ENCODE measurements around the gene RGS7BP.
"Not testable (repeated sequence)": the region's sequence is repeated elsewhere in the genome, so short reads cannot be mapped to it uniquely, and the experiment has no call there.

Gene RGS7BP

DNA sequence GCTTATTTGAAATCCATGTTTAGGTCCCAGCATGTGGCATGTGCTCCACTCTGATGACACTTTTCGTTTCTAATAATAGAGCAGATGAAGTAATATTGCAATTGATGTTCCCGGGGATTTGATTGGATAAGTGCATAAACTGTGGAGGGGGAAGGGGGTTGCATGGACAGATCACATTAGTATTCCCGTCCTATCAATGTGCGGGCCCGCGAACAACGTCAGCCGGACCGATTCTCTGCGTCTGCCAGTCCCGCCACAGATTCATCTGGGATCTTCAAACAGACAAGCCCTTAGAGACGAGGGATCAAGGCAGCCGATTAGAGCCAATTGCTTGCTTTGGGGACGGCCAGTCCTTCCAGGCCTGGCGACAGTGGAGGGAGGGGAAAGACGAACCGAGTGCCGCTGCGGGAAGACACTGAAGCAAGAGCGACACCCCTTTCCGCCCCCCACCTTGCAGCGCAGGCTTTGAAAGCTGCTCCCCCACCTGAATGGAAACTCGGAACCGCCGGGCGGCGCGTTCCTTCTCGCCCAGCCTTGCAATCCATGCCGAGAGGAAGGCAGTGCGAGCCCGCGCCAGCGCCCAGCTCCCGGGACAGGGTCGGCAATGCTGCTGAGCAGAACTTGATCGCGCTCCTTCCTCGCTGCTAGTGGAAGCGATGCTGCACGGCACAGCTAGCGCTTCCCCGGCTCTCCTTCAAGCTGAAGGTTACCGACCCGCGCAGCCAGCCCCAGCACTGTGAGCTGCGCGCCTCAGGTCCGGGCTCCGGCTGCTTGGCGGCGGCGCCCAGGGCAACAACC, at the start of gene RGS7BP:
TSS of gene RGS7BP (plus strand) at position 247 of the 798 bp plus-strand sequence. CDS start 610 bp downstream, outside the sequence.
- DNase-seq, result no peak

DNA sequence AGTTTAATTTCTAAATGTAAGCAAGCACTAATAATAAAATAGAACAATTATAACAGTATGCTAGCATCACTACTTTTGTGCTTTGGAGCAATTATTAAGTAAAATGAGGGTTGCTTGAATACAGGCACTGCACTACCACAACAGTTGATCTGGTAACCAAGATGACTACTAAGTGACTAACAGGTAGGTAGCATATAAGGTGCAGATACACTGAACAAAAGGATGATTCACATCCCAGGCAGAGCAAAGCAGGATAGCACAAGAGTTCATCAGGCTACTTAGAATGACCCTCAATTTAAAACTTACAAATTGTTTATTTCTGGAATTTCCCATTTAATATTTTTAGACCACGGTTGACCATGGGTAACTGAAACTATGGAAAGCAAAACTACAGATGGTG, 48.0 kb upstream of the RGS7BP start:
- DNase-seq, result no peak

DNA sequence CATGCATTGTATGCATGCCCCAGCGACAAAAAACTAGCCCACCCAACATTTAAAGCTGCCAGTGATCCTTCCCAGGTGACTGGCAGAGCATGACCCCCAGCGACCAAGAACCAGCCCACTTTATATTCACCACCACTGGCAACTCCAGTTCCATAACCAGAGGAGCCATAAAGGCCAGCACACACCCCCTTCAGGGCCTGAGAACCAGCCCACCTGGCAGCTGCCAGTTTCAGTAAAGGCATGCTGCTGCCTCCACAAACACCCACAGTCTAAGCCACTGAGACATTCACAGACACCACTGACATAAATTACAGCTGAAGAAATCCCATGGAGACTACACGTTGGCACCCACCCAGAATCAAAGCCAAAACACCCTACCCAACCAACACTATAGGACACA, 46.9 kb upstream of the RGS7BP start:
- no peak for DNase-seq

DNA sequence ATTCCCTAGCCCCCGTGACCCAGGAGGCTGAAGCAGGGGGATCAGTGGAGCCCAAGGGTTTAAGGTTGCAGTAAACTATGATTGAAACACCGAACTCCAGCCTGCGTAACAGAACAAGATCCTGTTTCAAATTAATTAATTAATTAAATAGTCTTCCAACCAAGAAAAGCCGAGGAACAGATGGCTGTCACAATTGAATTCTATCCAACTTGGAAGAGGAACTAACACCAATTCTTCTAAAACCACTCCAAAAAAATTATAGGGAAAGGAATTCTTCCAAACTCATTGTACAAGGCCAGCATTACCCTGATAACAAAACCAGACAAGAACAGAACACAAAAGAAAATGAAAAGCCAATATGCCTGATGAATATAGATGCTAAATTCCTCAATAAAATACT, 43.4 kb upstream of the RGS7BP start:
- no peak for DNase-seq

DNA sequence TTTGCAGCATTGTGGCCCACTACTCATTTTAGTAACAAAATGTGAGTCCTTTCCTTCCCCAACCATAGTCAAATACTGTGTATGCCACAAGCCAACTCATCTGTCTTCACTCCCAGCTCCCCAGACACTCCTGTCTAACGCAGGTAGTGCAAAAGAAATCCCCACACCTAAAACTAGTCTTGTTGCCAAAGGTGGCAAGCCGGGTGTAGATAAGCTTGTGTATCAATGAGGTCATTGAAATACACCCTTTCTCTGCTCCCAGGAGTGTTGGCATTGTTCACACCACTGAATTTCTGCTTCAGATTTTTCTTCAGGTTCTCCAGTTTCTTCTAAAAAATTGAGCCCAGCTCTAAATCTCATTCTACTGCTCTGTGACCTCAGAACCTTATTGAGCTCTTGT, 19.7 kb upstream of the RGS7BP start:
- DNase-seq, result no peak

DNA sequence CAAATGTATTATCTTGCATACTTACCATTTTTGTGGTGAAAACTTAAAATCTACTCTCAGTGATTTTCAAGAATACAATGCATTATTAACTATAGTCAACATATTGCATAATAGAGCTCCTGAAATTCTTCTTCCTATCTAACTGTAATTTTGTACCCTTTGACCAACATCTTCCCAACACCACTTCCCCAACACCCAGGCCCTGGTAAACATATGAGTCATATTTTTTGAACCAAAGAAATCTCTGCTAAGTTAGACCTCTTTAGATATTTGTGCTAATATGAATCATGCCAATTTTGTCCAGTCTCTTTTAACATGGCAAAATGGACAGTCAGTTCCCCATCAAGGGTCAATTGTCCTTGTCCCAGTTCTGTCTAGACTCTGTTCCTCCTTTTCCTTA, 18.5 kb upstream of the RGS7BP start:
- DNase-seq, result no peak

DNA sequence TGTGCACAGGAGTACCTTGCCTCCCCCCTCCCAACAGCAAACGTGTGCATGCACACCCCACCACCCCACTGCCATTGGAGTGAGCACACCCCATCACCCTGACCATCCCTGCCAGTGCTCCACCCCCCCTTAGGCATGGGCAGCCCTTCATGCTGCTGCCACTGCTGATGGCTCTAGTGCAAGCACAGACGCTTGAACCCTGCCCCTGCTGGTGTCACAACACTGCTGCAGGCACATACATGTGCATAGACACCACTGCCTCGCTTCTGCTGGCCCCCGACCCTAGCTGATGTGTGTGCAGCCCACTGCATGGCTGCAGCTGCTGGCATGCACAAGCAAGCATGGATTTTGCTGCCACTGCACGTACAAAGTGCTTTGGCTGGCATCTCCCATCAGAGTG, 16.0 kb upstream of the RGS7BP start:
- DNase-seq, result no peak

DNA sequence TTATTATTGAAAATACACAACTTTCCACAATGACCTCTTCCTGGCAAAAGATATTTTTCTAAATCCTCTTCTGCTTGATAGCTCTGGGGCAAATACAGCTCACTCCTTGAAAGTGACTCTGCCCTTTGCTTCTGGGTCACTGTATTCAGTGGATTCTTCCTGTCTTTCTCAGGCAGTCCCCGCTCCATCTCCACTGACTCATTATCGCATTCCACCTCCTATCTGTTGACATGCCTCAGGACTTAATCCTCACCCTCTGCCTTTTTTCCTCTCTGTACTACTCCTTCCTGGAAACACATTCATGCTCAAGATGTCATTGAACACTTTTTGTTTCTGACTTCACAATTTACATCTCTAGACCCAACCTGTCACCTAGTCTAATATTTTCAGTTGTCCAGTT, 8.4 kb upstream of the RGS7BP start:
- no peak for DNase-seq

DNA sequence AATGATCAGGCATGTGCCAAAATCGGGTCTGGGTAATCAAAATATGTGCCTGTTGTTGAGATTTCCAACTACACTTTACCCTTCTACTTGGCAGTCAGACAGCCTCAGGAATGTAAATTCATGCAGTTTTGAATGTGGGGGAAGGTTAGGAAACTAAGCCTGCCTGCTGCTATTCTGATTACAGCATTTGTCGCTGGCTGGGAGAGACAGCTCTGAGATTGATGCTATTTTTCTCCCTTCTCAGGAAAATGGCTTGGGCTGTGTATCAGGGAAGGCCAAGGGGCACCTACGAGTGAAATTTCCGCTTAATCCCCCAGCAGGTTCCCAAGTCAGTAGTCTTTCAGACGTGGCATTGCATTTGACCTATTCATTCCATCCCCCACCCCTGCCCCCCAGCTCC, 3.6 kb upstream of the RGS7BP start:
- DNase-seq, result no peak

DNA sequence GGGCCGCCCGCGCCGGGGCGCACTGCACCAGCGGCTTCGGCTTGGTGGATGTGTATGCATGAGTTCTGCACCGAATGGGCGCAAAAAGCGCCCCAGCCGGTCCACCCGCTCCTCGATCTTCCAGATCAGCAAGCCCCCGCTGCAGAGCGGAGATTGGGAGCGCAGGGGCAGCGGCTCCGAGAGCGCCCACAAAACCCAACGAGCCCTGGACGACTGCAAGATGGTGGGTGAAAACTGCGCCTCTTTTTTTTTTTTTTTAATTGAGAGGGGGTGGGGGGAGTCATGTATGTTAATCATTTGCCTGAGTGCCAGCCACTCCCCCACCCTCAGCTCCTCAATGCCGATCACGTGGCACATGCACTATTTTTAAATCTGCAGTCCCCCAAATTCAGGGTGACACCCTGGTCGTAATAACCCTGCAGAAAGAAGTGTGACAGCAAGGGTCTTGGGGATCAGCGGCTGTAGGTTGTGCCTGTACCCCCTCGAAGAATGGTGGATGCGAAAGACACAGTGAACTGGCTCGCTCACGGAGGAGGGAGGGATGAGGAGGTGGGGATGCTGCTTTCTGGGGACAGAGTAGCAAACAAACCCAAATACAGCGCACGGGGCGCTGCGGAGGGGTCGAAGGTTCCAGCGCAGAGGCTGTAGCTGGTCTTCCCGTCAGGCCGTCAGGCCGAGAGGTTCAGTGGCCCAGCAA, 900 bp downstream of the RGS7BP start:
- DNase-seq, result no peak

DNA sequence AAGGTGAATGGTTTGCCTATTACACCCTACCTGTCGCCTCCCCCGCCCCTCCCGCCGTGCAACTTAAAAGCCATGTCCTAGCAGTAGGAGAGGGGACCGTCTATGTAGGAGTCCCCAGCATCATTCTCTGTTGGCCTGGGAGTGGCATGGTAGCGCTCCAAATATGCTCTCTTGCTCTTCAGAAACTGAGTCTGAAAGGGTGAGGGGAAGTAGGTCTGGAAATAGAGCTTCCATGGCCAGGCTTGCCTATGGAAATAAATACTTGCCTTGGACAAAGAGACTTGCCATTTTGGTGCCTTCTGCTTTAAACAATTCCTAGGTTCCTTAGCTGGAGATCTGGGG, 1.4 kb downstream of the RGS7BP start:
- DNase-seq, result no peak

DNA sequence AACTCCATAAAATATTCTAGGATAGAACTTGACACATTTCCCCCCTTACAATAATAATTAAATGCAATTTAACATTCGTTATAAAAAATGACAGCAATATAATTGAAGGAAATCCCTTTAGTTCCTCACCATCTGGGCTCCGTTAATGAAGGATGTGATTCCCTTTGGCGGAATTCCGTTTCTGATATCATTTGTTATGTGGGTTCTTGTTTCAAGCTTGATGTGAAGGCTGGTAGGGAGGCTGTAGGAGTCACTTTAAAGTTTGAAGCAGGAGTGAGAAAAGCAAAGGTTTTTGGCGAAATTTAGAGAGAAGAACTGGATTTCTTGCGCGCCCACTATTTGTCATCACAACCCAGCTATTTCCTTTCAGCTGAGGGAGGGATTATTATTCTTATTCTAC, 4.0 kb downstream of the RGS7BP start:
- DNase-seq, result no peak

DNA sequence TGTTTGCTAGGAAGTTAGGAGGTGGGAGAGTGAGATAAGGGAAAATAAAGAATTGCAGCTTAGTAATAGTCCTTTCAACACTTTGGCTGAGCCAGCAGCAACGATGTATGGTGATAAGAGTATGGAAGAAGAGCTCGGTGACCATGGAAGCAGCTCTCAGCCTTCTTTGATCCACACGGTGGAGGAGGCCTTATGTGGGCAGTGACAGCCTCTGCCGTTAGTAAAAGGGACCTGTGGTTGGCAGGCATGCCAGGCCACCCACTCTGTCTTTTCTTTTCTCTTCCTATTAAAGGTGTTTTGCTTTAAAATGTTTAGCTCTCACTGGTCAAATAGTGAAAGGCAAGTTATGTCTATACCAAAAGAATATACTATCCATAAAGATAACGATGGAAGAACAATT, 7.7 kb downstream of the RGS7BP start:
- DNase-seq, result no peak

DNA sequence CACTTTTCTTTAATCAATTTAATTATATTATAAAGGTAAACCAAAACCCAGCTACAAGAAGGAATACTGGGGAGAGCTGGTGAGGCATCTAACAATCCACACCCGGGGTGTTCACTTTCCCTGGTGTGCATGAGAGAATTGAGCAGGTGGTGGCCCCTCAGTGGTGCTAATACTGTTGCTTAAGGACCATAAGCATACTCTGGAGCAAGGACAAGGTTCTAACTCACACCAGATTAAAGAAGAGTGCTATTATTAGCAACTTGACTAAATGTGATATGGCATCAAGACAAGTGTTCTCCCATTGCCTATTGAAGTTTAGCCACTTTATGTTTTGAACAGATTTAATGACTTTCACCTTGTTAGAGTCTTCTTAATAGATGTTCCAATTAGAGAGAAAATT, 8.8 kb downstream of the RGS7BP start:
- DNase-seq, result no peak

DNA sequence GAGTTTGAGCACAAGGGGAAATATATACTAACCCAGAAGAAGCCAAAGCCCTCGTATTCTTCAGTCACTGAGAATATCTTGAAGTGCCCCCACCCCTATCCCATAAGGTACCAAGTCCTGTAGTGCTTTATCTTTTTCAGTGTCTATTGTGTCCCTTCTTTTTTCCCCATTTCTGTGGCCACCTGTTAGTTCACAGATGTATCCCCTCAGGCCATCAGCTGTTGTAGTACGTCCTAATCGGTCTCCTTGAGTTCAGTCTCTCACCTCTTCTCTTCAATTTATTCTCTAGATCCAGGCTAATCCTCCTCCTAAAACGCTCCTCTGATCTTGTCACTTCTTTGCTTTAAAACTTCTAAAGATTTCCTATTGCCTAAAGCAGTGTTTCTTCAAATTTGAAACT, 10.4 kb downstream of the RGS7BP start:
- DNase-seq, result no peak

DNA sequence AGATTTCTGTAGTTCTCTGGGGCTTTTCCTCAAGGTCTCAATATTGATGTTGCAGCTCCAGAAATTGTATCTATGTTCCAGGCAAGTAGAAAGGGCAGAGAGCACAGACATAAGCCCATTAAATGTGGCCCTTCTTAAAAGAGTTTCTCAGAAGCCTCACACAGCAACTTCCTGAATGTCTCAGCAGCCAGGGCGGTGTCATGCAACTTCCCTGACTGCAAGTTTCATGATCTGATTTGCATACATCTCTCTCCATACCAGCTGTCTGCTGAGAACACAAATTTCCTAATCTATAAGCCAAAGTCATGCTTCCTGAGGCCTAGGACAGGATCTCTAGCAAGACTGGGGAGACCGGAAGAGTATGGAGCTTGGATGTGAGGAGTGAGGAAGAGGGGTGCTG, 13.0 kb downstream of the RGS7BP start:
- DNase-seq, result no peak

DNA sequence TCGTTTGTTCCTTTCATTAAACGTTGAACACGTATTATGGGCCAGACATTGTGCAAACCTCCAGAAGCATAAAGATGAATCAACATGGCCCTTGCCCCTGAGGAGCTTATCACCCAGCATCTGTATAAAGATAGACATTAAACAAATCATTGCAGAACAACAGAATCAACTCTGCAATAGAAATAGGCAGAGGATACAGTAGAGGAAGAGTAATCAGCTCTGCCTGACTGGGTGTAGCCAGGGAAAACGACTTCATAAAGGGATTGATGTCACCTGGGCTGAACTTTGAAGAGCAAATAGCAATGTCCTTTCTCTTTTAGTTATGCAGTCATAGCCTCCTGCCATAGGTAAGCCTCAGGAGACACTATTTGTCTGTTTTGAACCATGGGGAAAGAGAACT, 13.4 kb downstream of the RGS7BP start:
- DNase-seq, result no peak

DNA sequence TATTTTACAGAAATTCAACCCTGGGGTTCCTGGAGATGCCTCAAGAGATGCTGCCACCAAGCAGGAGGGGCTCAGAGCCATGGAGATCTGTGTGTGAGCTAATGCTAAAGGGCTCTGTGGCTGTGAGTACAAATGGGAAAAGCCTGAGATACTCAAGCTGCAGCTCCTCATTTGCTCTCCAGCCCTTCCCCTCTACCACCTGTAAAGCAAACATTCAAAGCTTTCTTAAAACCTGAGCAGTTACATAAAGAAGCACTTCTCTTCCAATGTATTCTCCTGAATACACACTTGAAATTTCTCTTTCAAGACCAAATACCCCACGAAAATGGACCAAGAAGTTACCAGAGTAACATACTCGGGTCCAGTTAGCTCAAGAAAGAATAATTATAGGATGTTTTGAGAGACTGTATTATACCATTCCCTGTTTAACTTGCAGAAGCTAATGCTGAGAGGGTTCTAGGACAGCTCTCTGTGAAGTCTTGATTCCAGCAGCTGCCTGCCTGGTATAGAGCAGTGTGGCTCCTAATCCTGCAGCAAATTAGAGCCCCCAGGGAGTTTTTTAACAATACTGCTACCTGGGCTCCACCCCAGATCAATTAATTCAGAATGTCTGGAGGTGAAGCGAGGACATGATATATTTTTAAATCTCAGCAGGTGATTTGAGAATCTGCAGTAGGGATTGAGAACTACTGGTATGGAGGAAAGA, 21.1 kb downstream of the RGS7BP start:
- no peak for DNase-seq

DNA sequence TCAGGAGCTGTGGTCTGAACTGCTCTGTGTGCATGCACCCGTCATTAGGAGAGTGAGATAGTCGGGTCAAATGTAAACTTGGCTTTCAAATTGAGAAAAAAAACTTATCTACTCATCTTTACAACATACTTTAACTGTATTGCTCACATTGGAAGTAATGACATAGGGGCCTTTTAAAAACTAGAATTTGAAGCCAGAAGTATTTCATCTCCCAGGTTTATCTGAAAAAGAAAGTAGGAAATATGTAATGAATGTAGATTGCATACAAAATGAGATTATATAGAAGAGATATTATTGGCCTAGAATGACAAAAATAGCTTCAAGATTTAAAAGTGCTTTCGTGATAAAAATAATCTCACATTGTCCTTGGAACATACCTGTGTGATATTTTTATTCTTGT, 24.3 kb downstream of the RGS7BP start:
- no peak for DNase-seq

DNA sequence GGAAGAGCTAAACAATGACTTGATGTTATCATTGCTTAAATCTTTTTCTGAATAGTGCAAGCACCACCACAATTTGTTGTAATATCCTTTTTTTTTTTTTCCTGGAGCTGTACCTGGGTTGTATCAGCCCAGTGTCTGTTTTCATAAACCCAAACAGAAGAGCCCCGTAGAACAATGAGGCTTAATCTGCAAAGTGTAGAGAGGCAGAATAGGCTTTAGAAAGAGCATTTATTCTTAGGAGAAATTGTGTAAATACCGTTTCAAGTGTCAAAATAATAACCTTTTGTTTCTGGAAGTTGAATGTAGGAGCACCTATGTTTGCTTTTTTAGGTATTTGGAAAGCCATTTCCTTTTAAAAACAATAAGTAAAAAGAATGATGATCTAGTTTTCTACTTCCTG, 26.4 kb downstream of the RGS7BP start:
- DNase-seq, result no peak

DNA sequence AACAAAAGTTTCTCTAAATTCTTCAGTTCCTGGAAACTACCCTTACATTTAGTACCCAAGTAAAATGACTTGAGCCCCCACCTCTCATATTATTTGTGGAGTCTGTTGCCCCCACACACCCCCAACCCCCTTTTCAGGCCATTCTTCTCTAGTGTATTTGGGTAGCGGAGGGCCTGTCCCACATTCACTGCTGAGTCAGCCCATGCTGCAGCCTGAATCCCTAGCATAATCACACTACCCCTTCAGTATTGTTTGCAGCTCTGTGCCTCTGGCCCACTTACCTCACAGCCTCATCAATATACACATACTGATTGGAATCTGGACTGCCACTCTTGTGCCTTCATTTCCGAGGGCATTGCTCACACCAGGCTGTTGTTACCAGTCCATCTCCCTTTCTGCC, 26.8 kb downstream of the RGS7BP start:
- no peak for DNase-seq

DNA sequence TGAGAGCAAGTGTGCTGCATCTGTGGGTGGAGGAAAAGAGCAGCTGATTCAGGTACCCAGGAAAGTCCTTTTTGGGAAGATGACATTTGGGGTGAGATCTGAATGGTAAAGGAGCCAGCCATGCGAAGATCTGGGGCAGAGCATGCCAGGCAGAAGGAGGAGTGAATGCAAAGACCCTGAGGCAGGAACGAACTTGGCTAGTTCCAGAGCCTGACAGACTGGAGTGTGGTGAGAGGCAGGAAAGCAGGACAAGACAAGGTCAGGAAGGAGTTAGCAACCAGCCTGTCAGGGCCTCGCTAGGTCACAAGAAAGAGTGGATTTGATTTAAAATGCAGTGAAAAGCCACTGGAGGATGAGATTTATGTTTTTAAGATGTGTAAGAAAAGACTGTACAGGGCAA, 28.2 kb downstream of the RGS7BP start:
- DNase-seq, result no peak

DNA sequence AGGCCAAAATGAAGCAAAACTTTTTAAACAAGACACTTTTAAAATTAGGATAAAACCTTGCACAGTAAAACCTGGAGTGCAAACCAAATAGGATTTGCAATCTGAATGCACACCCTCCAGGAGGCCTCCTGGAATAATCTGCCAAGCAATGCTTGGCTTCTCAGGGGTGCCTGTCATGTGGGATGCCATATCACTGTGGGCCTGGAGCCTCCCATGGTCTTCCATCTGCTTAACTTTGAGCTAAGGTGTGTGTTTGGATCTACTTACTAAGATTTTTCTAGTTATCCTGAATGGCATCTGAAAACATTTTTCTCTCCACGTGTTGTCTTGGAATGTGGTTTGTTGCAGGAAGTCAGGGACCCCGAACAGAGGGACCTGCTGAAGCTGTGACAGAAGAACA, 52.1 kb downstream of the RGS7BP start:
- DNase-seq, result no peak

DNA sequence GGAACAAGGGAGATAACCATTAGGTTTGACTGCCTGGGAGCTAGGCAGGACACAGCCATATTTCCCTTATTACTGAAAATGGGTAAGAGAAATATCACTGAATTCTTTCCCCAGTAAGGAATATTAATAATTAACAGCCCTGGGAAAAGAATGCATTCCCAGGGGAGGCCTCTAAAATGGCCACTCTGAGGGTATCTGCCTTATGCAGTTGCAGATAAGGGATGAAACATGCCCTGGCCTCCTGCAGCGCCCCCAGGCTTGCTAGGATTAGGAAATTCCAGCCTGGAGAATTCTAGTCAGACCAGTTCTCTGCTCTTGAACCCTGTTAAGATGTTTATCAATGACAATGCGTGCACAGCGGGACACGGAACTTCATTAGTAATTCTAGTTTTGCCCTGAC, 52.8 kb downstream of the RGS7BP start:
- DNase-seq, result not testable (repeated sequence)
